IPS-11a (cell line): ENCODE results near the gene OSBP2.

Experiments
- H3K4me3 ChIP-seq: one replicate; pipeline ENCODE4 v1.5.1; 2013; ENCODE audit warnings: low read depth, low read length, control low read depth

The OSBP2 gene

GRCh38 chr22:30878516-30879414 lies 184.1 kb downstream of the OSBP2 start:
- H3K4me3 ChIP-seq = no peak overlapping the region

GRCh38 chr22:30879415-30879797 lies 184.7 kb downstream of the OSBP2 start:
- no peak overlapping the region for H3K4me3 ChIP-seq

GRCh38 chr22:30880181-30880601 lies 185.5 kb downstream of the OSBP2 start:
- H3K4me3 ChIP-seq = no peak overlapping the region

GRCh38 chr22:30880847-30881246 lies 186.2 kb downstream of the OSBP2 start:
- no peak overlapping the region for H3K4me3 ChIP-seq

DNA sequence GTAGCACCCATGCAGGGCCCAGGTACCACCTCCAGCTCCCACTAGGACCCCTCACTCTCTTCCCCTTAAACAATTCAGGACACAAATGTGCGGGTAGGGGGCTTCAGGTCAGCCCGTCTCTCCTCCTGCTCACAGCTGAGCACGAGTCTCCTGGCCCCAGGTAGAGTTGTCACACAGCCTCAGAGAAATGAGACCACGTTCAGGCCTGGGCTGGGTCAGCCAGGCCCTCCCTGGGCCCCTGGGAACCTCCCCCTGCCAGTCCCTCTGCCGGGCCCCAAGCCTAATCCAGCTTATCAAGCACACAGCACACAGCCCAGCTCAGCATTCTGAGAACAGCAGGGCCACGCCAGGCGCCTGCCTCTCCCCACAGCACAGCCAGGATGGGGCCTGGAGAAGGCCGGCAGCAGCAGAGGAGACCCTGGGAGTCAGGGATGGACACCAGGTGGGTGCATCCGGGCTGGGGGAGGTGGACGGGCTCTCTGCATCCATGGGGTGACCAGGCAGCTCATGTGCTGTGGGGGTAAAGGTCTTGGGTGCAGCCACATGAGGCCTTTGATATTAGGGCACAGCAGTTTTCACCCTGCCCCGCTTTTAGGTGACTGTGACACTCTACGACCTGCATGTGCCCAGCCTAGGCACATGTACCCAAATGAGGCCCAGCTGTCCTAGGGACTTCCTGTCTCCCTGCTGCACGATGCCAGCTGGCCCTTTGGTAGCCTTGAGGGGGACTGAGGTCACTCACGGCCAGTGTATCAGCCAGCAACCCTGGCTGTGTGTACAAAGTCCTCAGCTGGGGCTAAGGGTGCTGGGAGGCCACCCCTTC lies 186.9 kb downstream of the OSBP2 start:
- H3K4me3 ChIP-seq = no peak overlapping the region

- H3K4me3 ChIP-seq = no peak overlapping the region
Observed at GRCh38 chr22:30882184-30882717, 187.6 kb downstream of the OSBP2 start.

DNA sequence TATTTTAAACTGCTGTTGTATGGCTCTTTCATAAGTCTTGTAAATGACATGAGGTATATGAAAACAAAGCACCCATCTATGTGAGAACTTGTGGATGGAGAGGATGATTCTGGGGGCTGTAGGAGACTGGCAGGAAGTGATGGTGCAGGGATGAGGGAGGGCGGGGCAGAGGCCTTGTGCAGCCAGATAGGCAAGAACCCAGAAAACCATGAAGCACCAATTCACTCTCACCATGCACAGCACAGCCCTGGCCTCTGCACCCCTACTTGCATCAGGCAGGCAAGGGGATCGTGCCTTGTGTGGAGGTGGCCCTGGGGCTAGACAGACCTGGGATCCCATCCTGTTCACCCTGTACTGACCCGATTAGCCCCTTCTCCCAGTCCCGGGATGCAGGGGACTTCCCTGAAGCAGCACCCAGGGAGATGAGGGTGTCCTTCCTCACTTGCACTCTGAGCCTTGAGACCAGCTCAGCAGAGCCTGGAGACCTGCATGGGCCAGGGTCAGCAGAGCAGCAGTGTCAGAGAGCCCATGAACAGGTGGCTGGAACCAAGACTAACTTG lies 188.4 kb downstream of the OSBP2 start:
- H3K4me3 ChIP-seq = no peak overlapping the region

GRCh38 chr22:30883586-30884145 lies 189.0 kb downstream of the OSBP2 start:
- H3K4me3 ChIP-seq = no peak overlapping the region

GRCh38 chr22:30884211-30885000 lies 189.7 kb downstream of the OSBP2 start:
- no peak overlapping the region for H3K4me3 ChIP-seq

- H3K4me3 ChIP-seq = no peak overlapping the region
Observed at GRCh38 chr22:30885001-30885366, 190.3 kb downstream of the OSBP2 start.

DNA sequence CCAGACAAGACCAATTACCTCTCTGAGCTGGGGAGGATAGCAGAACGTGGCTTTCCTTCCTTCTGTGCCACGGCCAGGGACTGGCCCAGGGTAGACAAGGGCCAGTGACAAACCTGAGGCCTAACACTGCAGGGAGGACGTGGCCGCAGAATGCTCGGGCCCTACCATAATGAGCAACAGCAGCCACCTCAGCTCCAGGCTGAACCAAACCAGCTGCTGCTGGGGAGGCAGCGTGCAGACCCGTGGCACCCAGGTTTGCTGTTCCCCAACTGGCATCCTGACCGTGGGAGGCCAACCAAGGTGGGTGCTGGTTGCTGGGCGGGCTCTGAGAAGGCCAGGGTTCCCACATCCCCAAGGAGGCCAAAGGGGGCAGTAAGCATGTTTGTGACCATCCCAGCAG lies 190.9 kb downstream of the OSBP2 start:
- H3K4me3 ChIP-seq = no peak overlapping the region

- no peak overlapping the region for H3K4me3 ChIP-seq
Observed at GRCh38 chr22:30887453-30887852, 192.8 kb downstream of the OSBP2 start.

- H3K4me3 ChIP-seq = no peak overlapping the region
Observed at GRCh38 chr22:30887861-30888260, 193.2 kb downstream of the OSBP2 start.

GRCh38 chr22:30889268-30889995 lies 194.8 kb downstream of the OSBP2 start:
- no peak overlapping the region for H3K4me3 ChIP-seq

DNA sequence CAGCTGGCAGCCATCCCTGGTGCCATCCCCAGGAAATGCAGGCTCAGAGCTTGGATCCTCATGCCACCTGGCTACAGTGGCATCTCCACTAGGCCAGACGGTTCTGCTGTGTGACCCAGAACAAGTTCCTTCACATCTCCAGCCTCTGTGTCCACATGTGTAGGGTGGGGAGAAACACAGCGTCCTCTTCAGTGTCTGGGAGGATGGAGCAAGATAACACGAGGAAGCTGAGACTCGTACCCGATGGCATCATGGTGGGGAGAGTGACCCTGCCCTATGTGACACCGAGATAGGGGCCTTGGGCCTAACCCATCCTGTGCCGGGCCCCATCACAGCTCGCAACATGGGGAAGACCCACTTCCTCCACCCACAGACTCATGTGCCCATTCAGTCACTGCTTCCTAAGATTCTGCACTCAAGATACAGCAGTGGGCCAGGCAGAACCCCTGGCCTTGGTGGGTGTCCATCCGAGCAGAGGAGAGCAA lies 195.4 kb downstream of the OSBP2 start:
- H3K4me3 ChIP-seq = no peak overlapping the region

DNA sequence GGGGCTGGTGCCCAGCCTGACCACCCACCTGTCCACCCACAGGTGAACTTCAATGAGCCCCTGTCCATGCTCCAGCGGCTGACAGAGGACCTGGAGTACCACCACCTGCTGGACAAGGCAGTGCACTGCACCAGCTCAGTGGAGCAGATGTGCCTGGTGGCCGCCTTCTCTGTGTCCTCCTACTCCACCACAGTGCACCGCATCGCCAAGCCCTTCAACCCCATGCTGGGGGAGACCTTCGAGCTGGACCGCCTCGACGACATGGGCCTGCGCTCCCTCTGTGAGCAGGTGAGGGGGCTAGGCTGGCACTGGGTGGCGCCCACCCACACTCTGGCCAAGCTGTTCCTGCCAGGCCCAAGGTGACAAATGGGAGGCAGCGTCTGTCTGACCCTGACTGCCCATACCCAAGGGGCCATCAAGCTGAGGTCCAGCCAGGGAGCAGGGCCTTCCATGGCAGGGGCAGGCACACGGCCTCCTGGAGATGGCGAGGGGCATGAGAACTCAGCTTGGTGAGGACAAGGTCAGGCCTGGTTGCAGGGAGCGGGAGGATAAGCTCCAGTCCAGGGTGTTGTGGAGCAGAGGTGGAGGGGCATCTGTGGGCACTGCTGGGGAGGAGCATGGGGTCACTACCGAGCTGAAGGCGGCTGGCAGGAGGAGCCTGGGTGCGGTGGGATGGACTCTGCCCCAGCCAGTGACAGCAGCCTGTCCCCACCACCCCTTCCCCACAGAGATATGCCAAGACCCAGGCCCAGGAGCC lies 196.2 kb downstream of the OSBP2 start:
- H3K4me3 ChIP-seq = no peak overlapping the region

DNA sequence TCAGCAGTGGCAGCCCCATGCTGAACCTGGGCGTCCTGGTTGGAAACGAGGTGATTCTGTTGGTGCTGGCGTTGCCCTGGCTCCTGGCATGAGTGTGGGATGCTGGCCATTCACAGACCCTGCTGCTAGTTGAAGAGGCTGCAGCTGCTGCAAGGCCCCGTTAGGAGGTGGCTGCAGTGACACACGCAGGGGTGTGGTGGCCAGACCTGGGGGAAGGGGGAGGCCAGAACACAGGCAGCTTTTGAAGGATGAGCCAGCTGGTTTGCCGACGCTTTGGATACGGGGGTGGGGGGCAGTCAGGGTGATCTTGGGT lies 196.7 kb downstream of the OSBP2 start:
- no peak overlapping the region for H3K4me3 ChIP-seq

DNA sequence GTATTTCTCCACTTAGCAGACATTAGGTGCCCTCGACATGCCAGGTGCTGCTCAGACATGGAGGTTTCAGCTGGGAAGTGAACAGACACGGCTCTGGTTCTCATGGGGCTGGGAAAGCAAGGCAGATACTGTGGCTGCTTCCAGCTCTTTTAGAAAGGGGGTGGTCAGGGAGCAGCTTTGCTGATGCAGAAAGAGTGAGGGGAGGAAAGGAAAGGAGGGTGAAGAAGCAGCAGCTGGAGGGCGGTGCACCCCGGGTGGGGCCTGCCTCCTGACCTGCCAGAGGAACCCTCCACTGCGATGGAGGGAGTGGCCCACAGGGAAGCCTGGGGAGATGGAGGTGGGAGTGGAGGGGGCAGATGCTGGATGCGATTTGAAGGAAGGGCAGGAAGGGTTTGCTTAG lies 197.1 kb downstream of the OSBP2 start:
- H3K4me3 ChIP-seq = no peak overlapping the region

GRCh38 chr22:30892286-30892685 lies 197.6 kb downstream of the OSBP2 start:
- H3K4me3 ChIP-seq = no peak overlapping the region
